ENCODE results near the gene TSPAN5.

TSPAN5 gene

DNA sequence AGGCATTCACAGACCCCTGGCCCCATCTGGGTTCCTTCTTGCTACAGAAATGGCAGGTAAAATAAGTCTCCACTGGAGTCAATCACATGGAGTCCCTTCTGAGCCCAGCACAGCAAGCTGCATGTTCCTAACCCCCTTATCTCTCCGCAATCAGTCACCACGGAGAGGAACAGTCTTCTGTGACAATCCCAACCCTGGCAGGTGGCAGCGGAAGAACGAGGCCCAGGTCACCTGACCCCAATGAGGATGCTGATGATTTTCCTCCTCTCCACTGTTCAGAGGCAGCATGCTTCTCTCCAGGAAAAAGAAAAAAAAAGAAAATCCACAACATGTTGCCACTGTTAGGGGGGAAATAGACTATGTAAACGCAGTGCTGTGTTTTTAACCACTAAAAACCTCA lies 50.1 kb downstream of the TSPAN5 start:
- DNase-seq (ENCODE audit: low read depth in 1 of 2, low spot score in 1 of 2): no peak
- no peak for TF ChIP-seq JUND (IDR thresholded peaks at IDR 0.05; ENCODE audit: low read depth)
- in situ Hi-C loops (cut with HindIII; ENCODE audit: low pct_unique_long_range_greater_than_20kb, low sequenced_read_pairs): no loop called here

DNA sequence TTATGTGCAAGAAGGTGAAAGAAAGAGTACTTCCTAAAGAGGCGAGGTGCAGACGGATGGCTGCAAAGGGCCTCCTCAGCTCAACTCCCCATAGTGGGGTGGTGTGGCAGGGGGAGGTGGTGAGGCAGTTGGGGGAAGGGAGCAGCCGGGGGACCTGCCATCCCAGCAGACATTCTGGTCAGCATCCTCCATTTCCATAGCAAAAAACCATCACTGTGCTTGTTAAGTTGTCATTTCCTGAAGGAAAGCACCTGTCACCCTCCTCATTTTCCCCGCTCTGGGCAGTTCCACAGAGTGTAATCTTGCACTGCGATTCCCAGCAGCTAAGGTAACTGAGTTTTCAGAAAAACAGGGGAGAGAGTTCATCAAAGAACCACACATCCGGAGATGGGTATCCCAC lies 51.5 kb downstream of the TSPAN5 start:
- in situ Hi-C loops (cut with HindIII; ENCODE audit: low pct_unique_long_range_greater_than_20kb, low sequenced_read_pairs): no loop called here
- no peak for DNase-seq (ENCODE audit: low read depth in 1 of 2, low spot score in 1 of 2)
- no peak for TF ChIP-seq JUND (IDR thresholded peaks at IDR 0.05; ENCODE audit: low read depth)

DNA sequence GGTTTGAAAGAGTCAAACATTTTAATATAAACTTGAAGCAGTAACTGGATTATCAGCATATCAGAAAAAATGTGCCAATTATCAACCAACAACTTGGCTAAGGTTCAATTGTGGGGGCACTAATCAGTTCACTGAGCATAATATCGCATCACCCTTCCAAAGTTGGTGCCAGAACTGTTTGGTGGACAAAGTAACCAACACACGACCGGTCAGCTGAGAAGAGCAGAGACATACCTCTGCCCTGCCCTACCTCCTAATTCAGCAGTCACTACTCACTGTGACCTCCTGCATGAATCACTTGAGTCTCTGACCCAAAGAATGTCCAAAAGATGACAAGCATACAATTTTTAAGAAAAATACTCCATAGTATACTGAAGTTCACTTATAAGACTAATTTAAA lies 53.2 kb downstream of the TSPAN5 start:
- TF ChIP-seq JUND (IDR thresholded peaks at IDR 0.05; ENCODE audit: low read depth): no peak
- in situ Hi-C loops (cut with HindIII; ENCODE audit: low pct_unique_long_range_greater_than_20kb, low sequenced_read_pairs): no loop called here
- DNase-seq (ENCODE audit: low read depth in 1 of 2, low spot score in 1 of 2): no peak

DNA sequence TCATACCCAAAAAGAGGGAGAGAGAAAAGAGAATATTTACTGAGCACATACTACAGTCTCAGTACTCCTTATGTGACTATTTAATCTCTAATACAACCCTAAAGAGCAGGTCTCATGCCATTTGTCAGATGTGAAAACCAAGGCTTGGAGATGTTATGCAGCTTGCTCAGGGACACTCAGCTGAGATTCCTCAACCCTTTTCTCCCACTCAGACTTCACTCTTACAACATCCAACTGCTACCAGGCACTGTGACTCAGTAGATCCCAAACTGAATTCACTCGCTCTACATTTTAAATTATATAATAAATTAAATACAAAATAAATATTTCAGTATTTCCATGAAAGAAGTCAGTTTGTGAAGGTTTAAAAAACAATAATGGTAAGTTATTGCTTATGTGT lies 53.7 kb downstream of the TSPAN5 start:
- in situ Hi-C loops (cut with HindIII; ENCODE audit: low pct_unique_long_range_greater_than_20kb, low sequenced_read_pairs): no loop called here

DNA sequence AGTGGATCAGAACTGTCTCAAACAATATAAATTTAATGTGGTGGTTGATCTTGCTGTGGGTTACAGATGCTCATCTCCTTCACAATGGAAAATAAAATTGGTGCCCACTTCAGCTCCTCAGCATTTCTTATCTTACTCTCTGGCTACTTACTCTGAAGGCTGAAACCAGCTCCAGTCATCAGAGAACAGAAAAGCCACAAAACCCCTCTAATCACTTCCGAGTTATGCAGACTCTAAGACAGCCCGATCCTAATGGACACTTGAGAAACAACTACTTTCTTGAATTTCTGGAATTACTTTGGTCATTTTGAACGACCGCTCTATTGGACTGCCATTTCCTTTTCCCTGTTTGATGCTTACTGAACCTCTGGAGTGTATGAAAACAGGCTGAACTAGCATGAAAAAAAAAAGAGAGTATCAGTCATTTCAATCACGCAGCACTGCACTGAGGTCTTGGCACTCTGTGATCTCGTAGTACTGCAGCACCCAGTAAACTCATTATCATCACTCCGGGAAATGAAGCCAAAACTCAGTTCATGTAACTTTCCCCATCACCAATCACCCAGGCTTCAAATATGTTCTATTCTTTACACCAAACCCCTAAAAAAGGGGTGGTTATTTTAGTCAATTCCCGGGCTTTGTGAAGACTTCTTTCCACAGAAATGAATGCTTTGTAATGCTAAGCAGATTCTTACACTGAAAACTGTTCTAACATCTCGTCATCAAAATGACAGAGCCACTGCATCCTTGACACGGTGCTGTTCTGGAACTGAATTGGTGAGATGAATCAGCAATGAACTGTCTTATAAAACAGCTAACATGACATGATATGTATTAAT lies 54.5 kb downstream of the TSPAN5 start:
- no peak for DNase-seq (ENCODE audit: low read depth in 1 of 2, low spot score in 1 of 2)
- TF ChIP-seq JUND (IDR thresholded peaks at IDR 0.05; ENCODE audit: low read depth): no peak
- in situ Hi-C loops (cut with HindIII; ENCODE audit: low pct_unique_long_range_greater_than_20kb, low sequenced_read_pairs): no loop called here

More for the DNA sequence above, 53.7 kb downstream of the TSPAN5 start:
- DNase-seq (ENCODE audit: low read depth in 1 of 2, low spot score in 1 of 2): no peak
- no peak for TF ChIP-seq JUND (IDR thresholded peaks at IDR 0.05; ENCODE audit: low read depth)

DNA sequence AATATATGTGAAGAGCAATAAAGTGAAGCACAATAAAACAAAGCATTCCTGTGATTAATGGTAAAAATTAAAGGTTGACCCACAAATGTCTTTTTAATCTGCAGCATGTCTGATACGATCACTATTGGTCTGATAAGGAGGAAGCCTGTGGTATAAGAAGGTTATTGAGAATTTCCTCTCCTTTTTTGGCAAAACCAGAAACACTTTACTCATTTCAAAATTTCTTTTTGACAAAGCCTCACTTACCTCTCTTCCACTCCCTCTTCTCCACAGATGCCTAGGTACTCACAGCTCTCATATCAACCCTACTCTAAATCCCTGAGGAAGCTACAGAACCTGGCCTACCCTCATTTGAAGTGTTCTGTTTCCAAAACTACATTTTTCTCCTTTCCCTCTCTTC lies 56.1 kb downstream of the TSPAN5 start:
- TF ChIP-seq JUND (IDR thresholded peaks at IDR 0.05; ENCODE audit: low read depth): no peak
- in situ Hi-C loops (cut with HindIII; ENCODE audit: low pct_unique_long_range_greater_than_20kb, low sequenced_read_pairs): no loop called here
- DNase-seq (ENCODE audit: low read depth in 1 of 2, low spot score in 1 of 2): no peak

DNA sequence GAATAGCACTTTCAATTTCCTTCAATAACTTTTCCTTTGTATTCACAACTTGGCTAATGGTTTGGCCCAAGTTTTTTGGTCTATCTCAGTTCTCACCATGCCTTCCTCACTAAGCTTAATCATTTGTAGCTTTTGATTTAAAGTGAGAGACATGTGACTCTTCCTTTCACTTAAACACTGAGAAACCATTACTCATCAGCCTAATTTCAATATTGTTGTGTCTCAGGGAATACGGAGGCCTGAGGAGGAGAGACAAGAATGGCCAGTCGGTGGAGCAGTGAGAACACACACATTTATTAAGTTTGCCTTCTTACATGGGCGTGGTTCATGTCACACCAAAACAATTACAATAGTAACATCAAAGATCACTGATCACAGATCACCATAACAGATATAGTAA lies 56.7 kb downstream of the TSPAN5 start:
- DNase-seq (ENCODE audit: low read depth in 1 of 2, low spot score in 1 of 2): no peak
- in situ Hi-C loops (cut with HindIII; ENCODE audit: low pct_unique_long_range_greater_than_20kb, low sequenced_read_pairs): no loop called here
- no peak for TF ChIP-seq JUND (IDR thresholded peaks at IDR 0.05; ENCODE audit: low read depth)

DNA sequence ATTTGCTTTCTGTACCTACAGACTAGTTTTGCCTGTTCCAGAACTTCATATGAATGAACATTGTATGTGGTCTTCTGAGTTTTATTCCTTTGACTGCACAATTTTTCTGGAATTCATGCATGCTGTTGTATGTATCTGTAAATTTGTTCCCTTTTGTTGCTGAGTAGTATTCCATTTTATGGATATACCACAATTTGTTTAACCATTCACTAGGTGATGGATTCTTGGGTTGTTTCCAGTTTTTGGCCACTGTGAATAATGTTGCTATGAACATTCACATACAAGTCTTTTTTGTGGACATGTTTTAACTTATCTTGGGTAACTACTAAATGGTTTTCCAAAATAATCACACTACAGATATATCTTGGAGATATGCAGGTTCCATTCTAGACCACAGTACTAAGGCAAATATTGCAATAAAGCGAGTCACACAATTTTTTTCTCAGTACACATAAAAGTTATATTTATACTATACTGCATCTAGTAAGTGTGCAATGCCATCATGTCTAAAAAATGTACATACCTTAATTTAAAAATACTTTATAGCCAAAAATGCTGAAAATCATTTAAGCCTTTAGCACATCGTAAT lies 58.7 kb downstream of the TSPAN5 start:
- DNase-seq (ENCODE audit: low read depth in 1 of 2, low spot score in 1 of 2): no peak
- in situ Hi-C loops (cut with HindIII; ENCODE audit: low pct_unique_long_range_greater_than_20kb, low sequenced_read_pairs): no loop called here
- no peak for TF ChIP-seq JUND (IDR thresholded peaks at IDR 0.05; ENCODE audit: low read depth)

DNA sequence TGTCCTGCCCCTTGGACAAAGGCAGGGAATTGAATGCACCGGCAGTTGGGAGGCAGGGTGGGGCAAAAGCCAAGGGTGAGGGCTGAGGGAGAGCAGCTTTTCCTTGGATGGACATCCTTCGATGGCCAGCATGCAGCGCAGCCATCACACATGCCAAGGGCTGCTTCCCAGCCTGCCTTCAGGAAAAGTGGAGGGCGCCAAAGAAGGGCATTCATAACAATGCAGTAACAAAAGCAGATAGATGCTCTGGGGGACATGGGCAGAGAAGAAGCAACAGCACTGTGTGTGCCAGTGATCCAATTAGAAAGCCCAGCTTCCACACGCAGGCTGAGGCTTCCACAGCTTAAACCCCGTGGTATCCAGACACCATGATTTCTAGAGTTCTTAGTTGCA lies 71.5 kb downstream of the TSPAN5 start:
- TF ChIP-seq JUND (IDR thresholded peaks at IDR 0.05; ENCODE audit: low read depth): no peak

DNA sequence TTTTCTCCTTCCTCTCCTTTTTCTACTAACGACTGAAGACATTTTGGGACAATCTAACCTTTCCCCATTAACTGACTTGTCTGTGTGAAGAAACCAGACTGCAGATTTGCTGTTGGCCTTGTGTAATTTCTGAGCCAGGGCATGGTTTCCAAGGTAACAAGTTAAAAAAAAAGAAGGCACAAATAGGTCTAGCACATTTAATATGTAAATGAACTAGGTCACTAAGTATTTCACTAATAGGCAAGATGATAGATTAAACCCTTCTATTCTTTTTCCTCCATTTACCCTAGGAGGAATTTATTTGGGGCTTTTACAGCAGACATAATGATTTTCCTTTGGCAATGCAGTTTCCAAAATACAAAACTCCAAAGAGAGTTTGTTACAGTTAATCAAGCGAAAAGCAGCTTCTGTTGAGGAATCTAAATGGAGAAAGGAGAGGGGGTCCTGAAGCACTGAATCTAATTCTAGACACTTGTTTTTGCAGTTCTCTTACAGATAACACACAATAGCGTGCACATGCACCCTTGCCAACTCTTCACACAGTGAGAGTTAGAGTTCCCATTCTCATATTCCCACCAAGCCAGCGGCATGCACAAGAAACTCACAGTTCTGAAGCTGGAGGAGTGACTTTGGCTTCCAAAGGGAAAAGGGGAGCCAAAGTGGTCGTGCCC lies 72.0 kb downstream of the TSPAN5 start:
- in situ Hi-C loops (cut with HindIII; ENCODE audit: low pct_unique_long_range_greater_than_20kb, low sequenced_read_pairs): no loop called here

More for the DNA sequence above, 71.5 kb downstream of the TSPAN5 start:
- in situ Hi-C loops (cut with HindIII; ENCODE audit: low pct_unique_long_range_greater_than_20kb, low sequenced_read_pairs): no loop called here
- no peak for DNase-seq (ENCODE audit: low read depth in 1 of 2, low spot score in 1 of 2)

DNA sequence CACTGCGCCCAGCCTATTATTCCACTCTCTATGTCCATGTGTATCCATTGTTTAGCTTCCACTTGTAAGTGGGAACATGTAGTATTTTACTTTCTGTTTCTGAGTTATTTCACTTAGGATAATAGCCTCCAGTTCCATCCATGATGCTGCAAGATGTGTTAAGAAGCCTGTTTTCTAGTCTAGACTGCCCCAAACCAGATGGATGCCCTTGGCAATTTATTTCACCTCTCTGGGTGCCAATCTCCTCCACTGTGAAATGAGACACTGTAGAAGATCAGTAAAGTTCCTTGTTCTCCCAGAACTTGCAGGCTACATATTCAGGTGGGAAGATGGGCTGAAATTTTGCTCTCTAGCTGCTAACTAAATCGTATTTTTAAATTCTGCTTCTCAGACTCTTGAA lies 72.8 kb downstream of the TSPAN5 start:
- DNase-seq (ENCODE audit: low read depth in 1 of 2, low spot score in 1 of 2): no peak
- in situ Hi-C loops (cut with HindIII; ENCODE audit: low pct_unique_long_range_greater_than_20kb, low sequenced_read_pairs): no loop called here
- no peak for TF ChIP-seq JUND (IDR thresholded peaks at IDR 0.05; ENCODE audit: low read depth)

More for the DNA sequence above, 72.0 kb downstream of the TSPAN5 start:
- no peak for TF ChIP-seq JUND (IDR thresholded peaks at IDR 0.05; ENCODE audit: low read depth)
- no peak for DNase-seq (ENCODE audit: low read depth in 1 of 2, low spot score in 1 of 2)

DNA sequence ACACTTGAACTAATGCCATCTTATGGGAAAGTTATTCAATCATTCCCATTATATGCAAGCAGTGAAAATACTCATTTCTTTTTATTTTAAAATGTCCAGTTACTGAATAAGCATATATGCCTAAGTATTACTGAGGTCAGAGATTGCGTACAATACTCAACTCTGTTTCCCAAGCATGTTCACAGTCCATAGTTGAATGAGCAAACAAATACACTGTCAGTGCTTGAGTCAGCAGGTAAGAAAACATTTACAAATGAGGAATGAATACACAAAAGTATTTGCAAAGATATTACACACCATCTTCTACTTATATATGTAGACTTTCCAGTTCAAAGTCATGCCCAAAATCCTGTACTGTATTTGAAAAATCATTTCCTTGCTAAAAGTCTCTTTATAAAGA lies 74.1 kb downstream of the TSPAN5 start:
- no peak for TF ChIP-seq JUND (IDR thresholded peaks at IDR 0.05; ENCODE audit: low read depth)
- peak in 1 of 2 experiments; percentile 70 for DNase-seq (ENCODE audit: low read depth in 1 of 2, low spot score in 1 of 2)
- in situ Hi-C loops (cut with HindIII; ENCODE audit: low pct_unique_long_range_greater_than_20kb, low sequenced_read_pairs): no loop called here

DNA sequence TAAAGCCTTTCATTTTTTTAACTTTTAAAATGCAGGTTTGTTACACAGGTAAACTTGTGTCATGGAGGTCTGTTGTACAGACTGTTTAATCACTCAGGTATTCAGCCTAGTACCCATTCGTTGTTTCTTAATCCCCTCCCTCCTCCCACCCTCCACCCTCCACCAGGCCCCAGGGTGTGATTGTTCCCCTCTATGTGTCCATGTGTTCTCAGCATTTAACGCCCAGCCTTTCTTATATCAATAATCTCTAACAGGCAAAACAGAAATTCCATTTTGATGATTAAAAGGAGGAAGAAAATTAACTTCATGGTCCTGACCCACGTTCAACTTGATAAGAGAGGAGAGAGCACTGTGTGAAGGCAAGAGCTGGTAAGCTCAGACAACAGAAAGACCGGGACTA lies 75.1 kb downstream of the TSPAN5 start:
- no peak for DNase-seq (ENCODE audit: low read depth in 1 of 2, low spot score in 1 of 2)
- no peak for TF ChIP-seq JUND (IDR thresholded peaks at IDR 0.05; ENCODE audit: low read depth)
- in situ Hi-C loops (cut with HindIII; ENCODE audit: low pct_unique_long_range_greater_than_20kb, low sequenced_read_pairs): no loop called here

All from T47D (cell line).